K562 (cell line): ENCODE results near the gene GPX1. TPM values are rescaled to one million over a fixed set of nuclear protein-coding genes. Genes with fewer than 3 reads are reported as not detected.

Experiments
- BCLAF1 ChIP-seq, 2 experiments: fragments of 450-650 bp in 1 of 2; IDR thresholded peaks; 2 replicates each; pipeline ENCODE4 v1.6.1; 2011 to 2017; ENCODE audit warnings: low read depth in 2 of 2, antibody characterized with exemption in 1 of 2, borderline replicate concordance in 1 of 2, low read length in 1 of 2, mild to moderate bottlenecking in 1 of 2, mixed read lengths in 1 of 2; ENCODE audit not compliant: control insufficient read depth in 1 of 2
- BRD9 ChIP-seq: fragments of 450-650 bp; IDR thresholded peaks from 2 replicates; pipeline ENCODE4 v1.6.1; 2018; ENCODE audit warnings: low read depth; ENCODE audit not compliant: partially characterized antibody
- CREB3L1 ChIP-seq: fragments of 450-650 bp; IDR thresholded peaks from 2 replicates; pipeline ENCODE4 v1.6.1; 2014; ENCODE audit warnings: low read depth, mild to moderate bottlenecking, moderate library complexity, borderline replicate concordance
- LEF1 ChIP-seq: fragments of 450-650 bp; IDR thresholded peaks from 2 replicates; pipeline ENCODE4 v1.6.1; 2016; ENCODE audit warnings: mild to moderate bottlenecking
- MXI1 ChIP-seq: IDR thresholded peaks from 2 replicates; pipeline ENCODE4 v1.6.1; 2011; ENCODE audit warnings: low read depth, mild to moderate bottlenecking, improper control_type of control experiment, low read length
- MYC ChIP-seq, 2 experiments: fragments of 250-450 bp in 1 of 2; sonication (Bioruptor Pico) in 1 of 2; IDR thresholded peaks; 2 replicates each; pipeline versions ENCODE4 v1.5.1 to v1.6.1; 2012 to 2021; ENCODE audit warnings: low read depth in 2 of 2, borderline replicate concordance in 1 of 2, improper control_type of control experiment in 1 of 2, low read length in 1 of 2, mild to moderate bottlenecking in 1 of 2, moderate library complexity in 1 of 2
- NELFE ChIP-seq: IDR thresholded peaks from 2 replicates; pipeline ENCODE4 v1.6.1; 2011; ENCODE audit warnings: mild to moderate bottlenecking; ENCODE audit not compliant: insufficient read depth, insufficient read length
- POU5F1 ChIP-seq: fragments of 150-350 bp; IDR thresholded peaks from 2 replicates; pipeline ENCODE4 v1.6.1; 2014; ENCODE audit warnings: borderline replicate concordance, low read length, low read depth, mild to moderate bottlenecking; ENCODE audit not compliant: partially characterized antibody
- SETDB1 ChIP-seq: IDR thresholded peaks from one replicate; pipeline ENCODE4 v1.6.1; 2012; ENCODE audit warnings: low read length, control low read depth, inconsistent platforms
- SMAD1 ChIP-seq: fragments of 150-350 bp; IDR thresholded peaks from 2 replicates; pipeline ENCODE4 v1.6.1; 2014; ENCODE audit warnings: low read length, low read depth; ENCODE audit not compliant: partially characterized antibody
- SOX6 ChIP-seq: fragments of 450-650 bp; IDR thresholded peaks from 2 replicates; pipeline ENCODE4 v1.6.1; 2014; ENCODE audit warnings: mild to moderate bottlenecking
- THAP12 ChIP-seq: fragments of 250-450 bp; sonication (Bioruptor Pico); IDR thresholded peaks from 2 replicates; pipeline ENCODE4 v1.9.0; 2021; ENCODE audit warnings: mild to moderate bottlenecking, inconsistent platforms
- ZFX ChIP-seq: sonication (generic); formaldehyde crosslinking; IDR thresholded peaks from 2 replicates; pipeline ENCODE4 v1.8.0; 2022; ENCODE audit warnings: mild to moderate bottlenecking, missing genetic modification reagents, moderate library complexity
- ZNF143 ChIP-seq: sonication (generic); formaldehyde crosslinking; IDR thresholded peaks from 2 replicates; pipeline ENCODE4 v1.9.0; 2022; ENCODE audit warnings: mild to moderate bottlenecking, missing genetic modification reagents
- ZNF512 ChIP-seq: IDR thresholded peaks from 2 replicates; pipeline ENCODE4 v1.6.1; 2016; ENCODE audit warnings: missing genetic modification characterization, missing compliant biosample characterization
- ZNF639 ChIP-seq, 2 experiments: fragments of 200-800 bp in 1 of 2; sonication (Bioruptor generic) in 1 of 2; sonication (generic) in 1 of 2; formaldehyde crosslinking in 1 of 2; IDR thresholded peaks in 1 of 2; conservative IDR thresholded peaks in 1 of 2; 2 replicates each; pipeline versions ENCODE4 v1.5.0 to v1.6.1; 2016 to 2020; ENCODE audit warnings: missing compliant biosample characterization in 1 of 2, missing genetic modification characterization in 1 of 2, missing genetic modification reagents in 1 of 2
- ZNF644 ChIP-seq: fragments of 200-800 bp; sonication (Bioruptor generic); IDR thresholded peaks from 2 replicates; pipeline ENCODE4 v1.6.1; 2016; ENCODE audit warnings: low read depth, missing genetic modification characterization, missing compliant biosample characterization
- polyA plus RNA-seq, 8 experiments: library from polyadenylated mRNA; depleted of rRNA in 4 of 8; stranded (reverse) in 5 of 8; unstranded in 3 of 8; fragments of >200 nt; fragmentation: Nextera tagmentation in 2 of 8; fragmentation: Illumina TruSeq in 1 of 8; extraction: Ambion mirVana in 2 of 8; extraction: Trizol in 1 of 8; gene quantifications; 2 replicates each; pipeline versions ENCODE4 v1.2.1 to v1.2.3, GENCODE V29; 2011 to 2014; ENCODE audit warnings: inconsistent platforms in 1 of 8, missing spikeins in 1 of 8
- total RNA-seq, 7 experiments: library from RNA; depleted of rRNA in 6 of 7; stranded (reverse); fragments of >200 nt in 6 of 7; fragmentation: Illumina TruSeq in 2 of 7; extraction: Trizol in 2 of 7; gene quantifications; 2 replicates each; pipeline versions ENCODE4 v1.2.1 to v1.2.3, GENCODE V29; 2011 to 2021; ENCODE audit warnings: low replicate concordance in 1 of 7

GPX1 gene
- total and polyA plus RNA-seq, 9 of the 15 experiments (the other 6 are each of a cell fraction or from before 2014, with no cell fraction given), result 0.08 to 1.3 (median 0.21) TPM; not detected in 5

- no peak for TF ChIP-seq ZNF639 (CRISPR knock-in tag; conservative IDR thresholded peaks at IDR 0.05 in 1 of 2, IDR thresholded peaks at IDR 0.05 in 1 of 2)
- TF ChIP-seq THAP12 (CRISPR knock-in tag), result no peak
- 0 out of 2 replicates have a peak, but pooled peaks have one; percentile 17 for TF ChIP-seq CREB3L1
- TF ChIP-seq ZFX (CRISPR knock-in tag), result no peak
- no peak for TF ChIP-seq NELFE
- no peak for TF ChIP-seq ZNF512 (tag)
- TF ChIP-seq ZNF644 (tag), result no peak
- peak; percentile 68; the same call in 1 of the 2 replicates for TF ChIP-seq MXI1
- TF ChIP-seq ZNF143 (CRISPR knock-in tag), result peak; percentile 86
- TF ChIP-seq POU5F1, result no peak
- 0 out of 2 replicates have a peak, but pooled peaks have one; percentile 16 for TF ChIP-seq SOX6
- TF ChIP-seq MYC (IDR thresholded peaks at IDR 0.05; ENCODE audit: low read depth, low read length), result peak; percentile 42; the same call in 1 of the 2 replicates
- TF ChIP-seq MYC (CRISPR knock-in tag; IDR thresholded peaks at IDR 0.05; ENCODE audit: borderline replicate concordance, low read depth), result no peak
- TF ChIP-seq SETDB1, result no peak
- no peak for TF ChIP-seq SMAD1
- no peak for TF ChIP-seq LEF1
- TF ChIP-seq BRD9, result peak; percentile 53
- TF ChIP-seq BCLAF1 (IDR thresholded peaks at IDR 0.05; ENCODE audit: borderline replicate concordance in 1 of 2, control insufficient read depth in 1 of 2, low read depth in 2 of 2, low read length in 1 of 2), result no peak
These were observed 39.3 kb upstream of the GPX1 start (continued) for GRCh38 chr3:49397470-49397869.
